NCI-H774 (cell line): ENCODE results near the gene TAOK2.
"Not testable (repeated sequence)": the region's sequence is repeated elsewhere in the genome, so short reads cannot be mapped to it uniquely, and the experiment has no call there.

Experiments
- DNase-seq: peaks from one replicate; lab custom pipeline; 2025; lab: John Stamatoyannopoulos, UW

The TAOK2 gene

GRCh38 chr16:30004424-30004776, 30.7 kb downstream of the TAOK2 start:
- DNase-seq, result no peak

- DNase-seq, result no peak
Measured at GRCh38 chr16:30004811-30005242, 31.2 kb downstream of the TAOK2 start.

GRCh38 chr16:30005341-30006094, 31.9 kb downstream of the TAOK2 start:
- DNase-seq, result no peak

- DNase-seq, result no peak
Measured at GRCh38 chr16:30006095-30006473, 32.4 kb downstream of the TAOK2 start.

- DNase-seq, result no peak
Measured at GRCh38 chr16:30006659-30007377, 33.1 kb downstream of the TAOK2 start.

- no peak for DNase-seq
Measured at GRCh38 chr16:30007378-30007895, 33.8 kb downstream of the TAOK2 start.

- DNase-seq, result no peak
Measured at GRCh38 chr16:30009085-30009862, 35.6 kb downstream of the TAOK2 start.

GRCh38 chr16:30009990-30010843, 36.5 kb downstream of the TAOK2 start:
- DNase-seq, result no peak

- no peak for DNase-seq
Measured at GRCh38 chr16:30010844-30011713, 37.4 kb downstream of the TAOK2 start, which contains the start of gene DOC2A. TSS of gene DOC2A (minus strand) at chr16:30011027. CDS start at chr16:30010222, 805 bp downstream.

- no peak for DNase-seq
Measured at GRCh38 chr16:30011714-30012504, 38.2 kb downstream of the TAOK2 start.

GRCh38 chr16:30012598-30012997, 38.9 kb downstream of the TAOK2 start:
- DNase-seq, result not testable (repeated sequence)

GRCh38 chr16:30015450-30015849, 41.8 kb downstream of the TAOK2 start:
- DNase-seq, result not testable (repeated sequence)

GRCh38 chr16:30016555-30017276, 43.0 kb downstream of the TAOK2 start:
- no peak for DNase-seq

- DNase-seq, result no peak
Measured at GRCh38 chr16:30017277-30017656, 43.6 kb downstream of the TAOK2 start.

GRCh38 chr16:30017937-30018336, 44.3 kb downstream of the TAOK2 start:
- not testable (repeated sequence) for DNase-seq

- DNase-seq, result no peak
Measured at GRCh38 chr16:30018731-30019158, 45.1 kb downstream of the TAOK2 start.

GRCh38 chr16:30022887-30023286, 49.2 kb downstream of the TAOK2 start, which contains the start of gene C16orf92:
TSS of gene C16orf92 (plus strand) at chr16:30023198. CDS start at chr16:30023341, 143 bp downstream.
- no peak for DNase-seq

GRCh38 chr16:30023586-30023985, 49.9 kb downstream of the TAOK2 start:
- DNase-seq, result no peak

GRCh38 chr16:30024451-30024850, 50.8 kb downstream of the TAOK2 start:
- no peak for DNase-seq
